ENCODE measurements around the gene TMEM38A.

The TMEM38A gene

GRCh38 chr19:16736709-16737108 lies 75.8 kb downstream of the TMEM38A start:
- Mint-ChIP-seq H3K27me3 (peaks cover 4% of the 10 kb centered on the region), H3K4me1 (ENCODE audit: low read depth) (no peaks in the 10 kb centered on the region), H3K4me3 (no peak overlapping the region), H3K27ac (no peak overlapping the region), H3K9me3 (no peaks in the 10 kb centered on the region), H3K36me3 (ENCODE audit: low read depth) (no peaks in the 10 kb centered on the region)

GRCh38 chr19:16737911-16738310 lies 77.0 kb downstream of the TMEM38A start:
- no peaks in the 10 kb centered on the region for H3K4me1 Mint-ChIP-seq (ENCODE audit: low read depth)
- no peaks in the 10 kb centered on the region for H3K9me3 Mint-ChIP-seq
- no peak overlapping the region for H3K27ac Mint-ChIP-seq
- H3K4me3 Mint-ChIP-seq, result no peak overlapping the region
- peaks cover 4% of the 10 kb centered on the region for H3K27me3 Mint-ChIP-seq
- H3K36me3 Mint-ChIP-seq (ENCODE audit: low read depth), result no peaks in the 10 kb centered on the region

GRCh38 chr19:16739546-16739945 lies 78.6 kb downstream of the TMEM38A start:
- H3K36me3 Mint-ChIP-seq (ENCODE audit: low read depth), result no peaks in the 10 kb centered on the region
- H3K4me3 Mint-ChIP-seq, result no peak overlapping the region
- H3K27me3 Mint-ChIP-seq, result peaks cover 4% of the 10 kb centered on the region
- no peaks in the 10 kb centered on the region for H3K9me3 Mint-ChIP-seq
- H3K4me1 Mint-ChIP-seq (ENCODE audit: low read depth), result no peaks in the 10 kb centered on the region
- H3K27ac Mint-ChIP-seq, result no peak overlapping the region
